Brain microvascular endothelial cell (primary cell): ENCODE data around the gene LRCH2.

ENCODE experiments used
- DNase-seq: peaks from one replicate; pipeline ENCODE4 v3.0.0-alpha.2; 2020
- H3K27ac ChIP-seq: fragments of 250-450 bp; sonication (Bioruptor Pico); 2 replicates; pipeline ENCODE4 v1.5.1; 2020; ENCODE audit warnings: mild to moderate bottlenecking, moderate library complexity
- H3K27me3 ChIP-seq: fragments of 250-450 bp; sonication (Bioruptor Pico); replicated peaks from 2 replicates; pipeline ENCODE4 v1.5.1; 2020; ENCODE audit warnings: mild to moderate bottlenecking
- H3K36me3 ChIP-seq: fragments of 250-450 bp; sonication (Bioruptor Pico); replicated peaks from 2 replicates; pipeline ENCODE4 v1.5.1; 2020; ENCODE audit warnings: mild to moderate bottlenecking
- H3K4me3 ChIP-seq: 2 replicates; pipeline ENCODE4 v1.5.1; 2011; ENCODE audit warnings: low read depth, mild to moderate bottlenecking, control low read depth, low read length, moderate library complexity
- in situ Hi-C: cut with HindIII; loops from 2 replicates; pipeline ENCODE4 v1.10.0; 2017; ENCODE audit warnings: low sequenced_read_pairs, low pct_ligation_motif_present
- TF ChIP-seq, protein P1 (sequence below): IDR thresholded peaks from 2 replicates; pipeline ENCODE4 v1.5.1; 2011; ENCODE audit warnings: low read depth, mild to moderate bottlenecking, moderate library complexity, low read length, control low read depth, inconsistent platforms; ENCODE audit errors: missing control alignments

LRCH2 gene

GRCh38 chrX:115192244-115192700, 41.6 kb downstream of the LRCH2 start:
- DNase-seq = no peak
- Histone ChIP-seq H3K27ac (no peak overlapping the region), H3K27me3 (no peaks in the 10 kb centered on the region), H3K36me3 (no peaks in the 10 kb centered on the region), H3K4me3 (no peak overlapping the region)
- TF ChIP-seq, protein P1, sequence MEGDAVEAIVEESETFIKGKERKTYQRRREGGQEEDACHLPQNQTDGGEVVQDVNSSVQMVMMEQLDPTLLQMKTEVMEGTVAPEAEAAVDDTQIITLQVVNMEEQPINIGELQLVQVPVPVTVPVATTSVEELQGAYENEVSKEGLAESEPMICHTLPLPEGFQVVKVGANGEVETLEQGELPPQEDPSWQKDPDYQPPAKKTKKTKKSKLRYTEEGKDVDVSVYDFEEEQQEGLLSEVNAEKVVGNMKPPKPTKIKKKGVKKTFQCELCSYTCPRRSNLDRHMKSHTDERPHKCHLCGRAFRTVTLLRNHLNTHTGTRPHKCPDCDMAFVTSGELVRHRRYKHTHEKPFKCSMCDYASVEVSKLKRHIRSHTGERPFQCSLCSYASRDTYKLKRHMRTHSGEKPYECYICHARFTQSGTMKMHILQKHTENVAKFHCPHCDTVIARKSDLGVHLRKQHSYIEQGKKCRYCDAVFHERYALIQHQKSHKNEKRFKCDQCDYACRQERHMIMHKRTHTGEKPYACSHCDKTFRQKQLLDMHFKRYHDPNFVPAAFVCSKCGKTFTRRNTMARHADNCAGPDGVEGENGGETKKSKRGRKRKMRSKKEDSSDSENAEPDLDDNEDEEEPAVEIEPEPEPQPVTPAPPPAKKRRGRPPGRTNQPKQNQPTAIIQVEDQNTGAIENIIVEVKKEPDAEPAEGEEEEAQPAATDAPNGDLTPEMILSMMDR = no peak
- in situ Hi-C loops = no loop called here

DNA sequence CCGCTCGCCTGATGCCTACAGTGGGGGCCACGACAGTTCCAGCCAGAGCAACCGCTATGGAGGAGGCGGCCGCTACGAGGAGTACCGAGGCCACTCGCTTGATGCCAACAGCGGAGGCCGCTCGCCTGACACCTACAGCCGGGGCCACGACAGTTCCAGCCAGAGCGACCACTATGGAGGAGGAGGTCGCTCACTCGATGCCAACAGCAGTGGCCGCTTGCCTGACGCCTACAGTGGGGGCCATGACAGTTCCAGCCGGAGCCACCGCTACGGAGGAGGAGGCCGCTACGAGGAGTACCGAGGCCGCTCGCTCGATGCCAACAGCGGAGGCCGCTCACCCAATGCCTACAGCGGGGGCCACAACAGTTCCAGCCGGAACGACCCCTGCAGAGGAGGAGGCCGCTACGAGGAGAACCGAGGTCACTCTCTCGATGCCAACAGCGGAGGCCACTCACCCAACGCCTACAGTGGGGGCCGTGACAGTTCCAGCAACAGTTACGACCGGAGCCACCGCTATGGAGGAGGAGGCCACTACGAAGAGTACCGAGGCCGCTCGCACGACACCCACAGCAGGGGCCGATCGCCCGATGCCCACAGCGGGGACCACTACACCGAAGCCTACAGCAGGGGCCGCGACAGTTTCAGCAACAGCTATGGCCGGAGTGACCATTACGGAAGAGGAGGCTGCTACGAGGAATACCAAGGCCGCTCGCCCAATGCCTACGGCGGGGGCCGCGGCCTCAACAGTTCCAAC, 42.2 kb downstream of the LRCH2 start:
- in situ Hi-C loops = no loop called here
- H3K27me3 ChIP-seq = no peaks in the 10 kb centered on the region
- no peaks in the 10 kb centered on the region for H3K36me3 ChIP-seq
- DNase-seq = no peak
- TF ChIP-seq, protein P1 = no peak
- H3K4me3 ChIP-seq = no peak overlapping the region
- no peak overlapping the region for H3K27ac ChIP-seq

- H3K27me3 ChIP-seq = no peaks in the 10 kb centered on the region
- DNase-seq = no peak
- TF ChIP-seq, protein P1 = no peak
- H3K36me3 ChIP-seq = no peaks in the 10 kb centered on the region
- no peak overlapping the region for H3K4me3 ChIP-seq
- in situ Hi-C loops = no loop called here
- no peak overlapping the region for H3K27ac ChIP-seq
These were observed 43.0 kb downstream of the LRCH2 start for GRCh38 chrX:115190636-115191489.

DNA sequence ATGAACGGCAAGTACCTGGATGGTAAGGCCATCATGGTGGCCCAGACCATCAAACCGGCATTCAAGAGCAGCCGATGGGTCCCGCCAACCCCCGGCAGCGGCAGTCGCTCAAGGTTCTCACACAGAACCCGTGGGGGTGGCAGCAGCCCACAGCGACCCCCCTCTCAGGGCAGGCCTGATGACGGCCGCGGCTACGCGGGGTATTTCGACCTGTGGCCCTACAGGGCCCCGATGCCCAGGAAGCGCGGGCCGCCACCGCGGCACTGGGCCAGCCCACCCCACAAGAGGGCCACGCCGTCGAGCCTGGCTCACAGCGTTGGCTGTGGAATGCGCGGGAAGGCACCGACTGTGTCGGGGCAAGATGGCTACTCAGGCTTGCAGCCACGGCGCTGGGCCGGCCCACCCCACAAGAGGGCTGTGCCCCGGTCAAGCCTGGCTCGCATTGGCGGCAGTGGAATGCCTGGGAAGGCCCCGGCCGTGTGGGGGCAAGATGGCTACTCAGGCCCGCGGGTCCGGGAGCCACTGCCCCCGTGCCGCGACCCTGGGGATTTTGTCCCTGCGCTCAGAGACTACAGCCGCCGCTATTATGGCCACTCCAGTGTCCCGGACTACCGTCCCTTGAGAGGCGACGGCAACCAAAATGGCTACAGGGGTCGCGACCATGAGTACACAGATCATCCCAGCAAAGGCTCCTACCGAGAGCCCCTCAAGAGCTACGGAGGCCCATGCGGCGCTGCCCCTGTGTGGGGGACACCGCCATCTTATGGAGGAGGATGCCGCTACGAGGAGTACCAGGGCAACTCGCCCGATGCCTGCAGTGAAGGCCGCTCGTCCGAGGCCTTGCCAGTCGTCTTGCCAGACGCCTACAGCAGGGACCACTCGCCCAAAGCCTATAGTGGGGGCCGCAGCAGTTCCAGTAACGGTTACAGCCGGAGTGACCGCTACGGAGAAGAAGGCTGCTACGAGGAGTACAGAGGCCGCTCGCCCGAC, 44.0 kb downstream of the LRCH2 start:
- no peaks in the 10 kb centered on the region for H3K36me3 ChIP-seq
- TF ChIP-seq, protein P1 = no peak
- in situ Hi-C loops = no loop called here
- DNase-seq = no peak
- H3K4me3 ChIP-seq = no peak overlapping the region
- H3K27ac ChIP-seq = no peak overlapping the region
- no peaks in the 10 kb centered on the region for H3K27me3 ChIP-seq

- H3K27me3 ChIP-seq = no peaks in the 10 kb centered on the region
- H3K27ac ChIP-seq = no peak within 1 kb of the TSS
- TF ChIP-seq, protein P1 = no peak
- in situ Hi-C loops = no loop called here
- DNase-seq = no peak
- no peak within 1 kb of the TSS for H3K4me3 ChIP-seq
- H3K36me3 ChIP-seq = no peaks in the 10 kb centered on the region
These were observed 44.8 kb downstream of the LRCH2 start, which contains the start of gene RBMXL3 for GRCh38 chrX:115189110-115189509. TSS of gene RBMXL3 (plus strand) at chrX:115189410. CDS start at chrX:115189442, 32 bp downstream.
